Endodermal cell (in vitro differentiated cells): ENCODE data around the gene CTAGE9. TPM values are rescaled to one million over a fixed set of nuclear protein-coding genes. Genes with fewer than 3 reads are reported as not detected.

Experiments used
- DNase-seq: peaks from one replicate; pipeline ENCODE4 v3.0.0-alpha.2; 2017
- H3K27ac ChIP-seq: 2 replicates; pipeline ENCODE4 v1.5.1; 2013; ENCODE audit warnings: mild to moderate bottlenecking, low read depth, low read length, moderate library complexity
- H3K27me3 ChIP-seq: 2 replicates; pipeline ENCODE4 v1.6.1; 2013; ENCODE audit warnings: mild to moderate bottlenecking, low read length, moderate library complexity; ENCODE audit not compliant: insufficient read depth, control insufficient read depth, poor library complexity, severe bottlenecking
- H3K36me3 ChIP-seq: 2 replicates; pipeline ENCODE4 v1.7.0; 2013; ENCODE audit warnings: mild to moderate bottlenecking, low read length, moderate library complexity; ENCODE audit not compliant: control insufficient read depth, insufficient read depth
- H3K4me1 ChIP-seq: one replicate; pipeline ENCODE4 v1.7.0; 2013; ENCODE audit warnings: low read length; ENCODE audit not compliant: control insufficient read depth, insufficient read depth
- H3K4me3 ChIP-seq: 2 replicates; pipeline ENCODE4 v1.5.1; 2013; ENCODE audit warnings: mild to moderate bottlenecking, low read length, moderate library complexity
- H3K9ac ChIP-seq: 2 replicates; pipeline ENCODE4 v1.6.1; 2013; ENCODE audit warnings: mild to moderate bottlenecking, low read length, moderate library complexity; ENCODE audit not compliant: poor library complexity, severe bottlenecking; ENCODE audit errors: extremely low read depth
- H3K9me3 ChIP-seq: 2 replicates; pipeline ENCODE4 v1.6.1; 2013; ENCODE audit warnings: mild to moderate bottlenecking, low read length, moderate library complexity; ENCODE audit not compliant: control insufficient read depth
- H3K27ac Mint-ChIP-seq: 2 replicates; pipeline ENCODE4 v1.8.0; 2020; ENCODE audit warnings: mixed read lengths
- H3K27me3 Mint-ChIP-seq: 2 replicates; pipeline ENCODE4 v1.8.0; 2021; ENCODE audit warnings: mild to moderate bottlenecking, mixed read lengths; ENCODE audit not compliant: insufficient read depth
- H3K36me3 Mint-ChIP-seq: 2 replicates; pipeline ENCODE4 v1.8.0; 2020; ENCODE audit warnings: low read depth, mixed read lengths
- H3K4me1 Mint-ChIP-seq: 2 replicates; pipeline ENCODE4 v1.8.0; 2020; ENCODE audit warnings: mixed read lengths
- H3K4me3 Mint-ChIP-seq: 2 replicates; pipeline ENCODE4 v1.8.0; 2020; ENCODE audit warnings: mild to moderate bottlenecking, moderate library complexity, mixed read lengths
- H3K9me3 Mint-ChIP-seq: 2 replicates; pipeline ENCODE4 v1.8.0; 2020; ENCODE audit warnings: mild to moderate bottlenecking, mixed read lengths
- whole genome bisulfite sequencing, 2 experiments: methylation state at CpG; one replicate each; pipeline versions ENCODE4 v1.1.5 to v1.1.7; 2013; ENCODE audit warnings: missing lambda C conversion rate in 2 of 2, mixed read lengths in 1 of 2; ENCODE audit not compliant: insufficient coverage in 1 of 2, insufficient read length in 1 of 2; 5-methylcytosine and 5-hydroxymethylcytosine counted together
- total RNA-seq, 2 donors: library from RNA; stranded (reverse); fragmentation: NEBNext Ultra II Directional in 1 of 2; extraction: Animal tissue kit (Norgen Biotek cat#: 25700) in 1 of 2; gene quantifications; 2 replicates in 1 of 2; 3 replicates in 1 of 2; pipeline ENCODE4 v1.2.1, GENCODE V29; 2021
- TF ChIP-seq, protein P1 (sequence below): fragments of 200-600 bp; sonication (generic); conservative IDR thresholded peaks from 2 replicates; pipeline ENCODE4 v1.5.0; 2021; ENCODE audit warnings: antibody characterized with exemption, mild to moderate bottlenecking

CTAGE9 gene
- total RNA-seq, 2 donors from 2014 or later: not detected

GRCh38 chr6:131687022-131687421 lies 23.8 kb downstream of the CTAGE9 start:
- no peaks in the 10 kb centered on the region for H3K4me1 Mint-ChIP-seq
- WGBS, 2 experiments: 95% methylated on average over 3 of the region's 3 CpGs; no CpG with 5 or more reads in 1 of the 2 experiments
- H3K36me3 Mint-ChIP-seq: no peaks in the 10 kb centered on the region
- TF ChIP-seq, protein P1, sequence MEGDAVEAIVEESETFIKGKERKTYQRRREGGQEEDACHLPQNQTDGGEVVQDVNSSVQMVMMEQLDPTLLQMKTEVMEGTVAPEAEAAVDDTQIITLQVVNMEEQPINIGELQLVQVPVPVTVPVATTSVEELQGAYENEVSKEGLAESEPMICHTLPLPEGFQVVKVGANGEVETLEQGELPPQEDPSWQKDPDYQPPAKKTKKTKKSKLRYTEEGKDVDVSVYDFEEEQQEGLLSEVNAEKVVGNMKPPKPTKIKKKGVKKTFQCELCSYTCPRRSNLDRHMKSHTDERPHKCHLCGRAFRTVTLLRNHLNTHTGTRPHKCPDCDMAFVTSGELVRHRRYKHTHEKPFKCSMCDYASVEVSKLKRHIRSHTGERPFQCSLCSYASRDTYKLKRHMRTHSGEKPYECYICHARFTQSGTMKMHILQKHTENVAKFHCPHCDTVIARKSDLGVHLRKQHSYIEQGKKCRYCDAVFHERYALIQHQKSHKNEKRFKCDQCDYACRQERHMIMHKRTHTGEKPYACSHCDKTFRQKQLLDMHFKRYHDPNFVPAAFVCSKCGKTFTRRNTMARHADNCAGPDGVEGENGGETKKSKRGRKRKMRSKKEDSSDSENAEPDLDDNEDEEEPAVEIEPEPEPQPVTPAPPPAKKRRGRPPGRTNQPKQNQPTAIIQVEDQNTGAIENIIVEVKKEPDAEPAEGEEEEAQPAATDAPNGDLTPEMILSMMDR: no peak
- H3K27me3 ChIP-seq: no peaks in the 10 kb centered on the region
- H3K9me3 ChIP-seq: no peaks in the 10 kb centered on the region
- H3K4me3 ChIP-seq: no peak overlapping the region
- H3K9ac ChIP-seq: no peak overlapping the region
- H3K27ac ChIP-seq: no peak overlapping the region
- H3K27me3 Mint-ChIP-seq: peaks cover 2% of the 10 kb centered on the region
- H3K4me1 ChIP-seq: no peaks in the 10 kb centered on the region
- no peaks in the 10 kb centered on the region for H3K9me3 Mint-ChIP-seq
- no peaks in the 10 kb centered on the region for H3K36me3 ChIP-seq
- H3K27ac Mint-ChIP-seq: no peak overlapping the region
- DNase-seq: no peak
- no peak overlapping the region for H3K4me3 Mint-ChIP-seq

DNA sequence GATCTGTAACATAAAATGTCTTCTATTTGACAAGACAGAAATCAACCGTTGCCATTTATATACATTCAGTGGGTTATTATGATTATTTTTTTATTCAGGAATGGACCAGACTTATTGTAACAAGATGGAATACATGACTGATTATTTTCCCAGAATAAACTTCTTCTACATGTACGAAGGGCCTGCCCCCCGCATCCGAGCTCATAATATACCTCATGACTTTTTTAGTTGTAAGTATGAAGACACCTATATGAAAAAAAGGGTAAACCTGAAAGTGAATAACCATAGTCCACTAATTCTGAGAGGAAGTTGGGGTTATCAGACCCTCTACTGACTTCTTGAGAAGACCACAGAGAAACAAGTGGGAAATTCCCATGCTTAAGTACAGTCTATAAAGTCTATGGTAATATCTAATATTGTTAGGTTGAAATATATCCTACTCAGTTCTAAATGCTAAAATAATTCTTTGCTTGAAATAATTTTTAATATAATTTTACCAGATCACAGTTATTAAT lies 25.5 kb downstream of the CTAGE9 start:
- peaks cover 3% of the 10 kb centered on the region for H3K4me1 Mint-ChIP-seq
- H3K36me3 Mint-ChIP-seq: no peaks in the 10 kb centered on the region
- 91 to 100% methylated on average over 1 to 4 of the region's 4 CpGs for WGBS, 2 experiments
- DNase-seq: no peak
- no peak overlapping the region for H3K27ac Mint-ChIP-seq
- H3K36me3 ChIP-seq: no peaks in the 10 kb centered on the region
- H3K4me1 ChIP-seq: no peaks in the 10 kb centered on the region
- H3K27me3 Mint-ChIP-seq: peaks cover 2% of the 10 kb centered on the region
- H3K9me3 Mint-ChIP-seq: no peaks in the 10 kb centered on the region
- TF ChIP-seq, protein P1: no peak
- no peaks in the 10 kb centered on the region for H3K27me3 ChIP-seq
- no peaks in the 10 kb centered on the region for H3K9me3 ChIP-seq
- H3K27ac ChIP-seq: no peak overlapping the region
- H3K4me3 ChIP-seq: no peak overlapping the region
- H3K9ac ChIP-seq: no peak overlapping the region
- no peak overlapping the region for H3K4me3 Mint-ChIP-seq

DNA sequence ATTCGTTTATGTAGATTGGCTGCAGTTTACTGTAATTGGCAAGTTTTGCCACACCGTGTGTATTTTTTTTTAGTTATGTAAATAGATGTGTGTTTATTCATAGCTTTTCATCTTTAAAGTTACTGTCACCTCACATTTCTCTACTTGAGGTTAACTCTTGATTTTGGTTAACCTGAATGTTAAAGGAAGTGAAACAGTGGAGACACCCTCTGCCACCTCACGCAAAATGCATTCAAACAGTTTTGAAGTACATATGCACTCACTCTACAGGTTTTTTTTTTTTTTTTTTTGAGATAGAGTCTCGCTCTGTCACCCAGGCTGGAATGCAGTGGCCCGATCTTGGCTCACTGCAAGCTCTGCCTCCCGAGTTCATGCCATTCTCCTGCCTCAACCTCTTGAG lies 27.3 kb downstream of the CTAGE9 start:
- Histone ChIP-seq H3K9me3 (no peaks in the 10 kb centered on the region), H3K36me3 (no peaks in the 10 kb centered on the region), H3K9ac (no peak overlapping the region), H3K27ac (no peak overlapping the region), H3K4me1 (peaks cover 3% of the 10 kb centered on the region), H3K4me3 (no peak overlapping the region), H3K27me3 (no peaks in the 10 kb centered on the region)
- no peak overlapping the region for H3K27ac Mint-ChIP-seq
- DNase-seq: no peak
- H3K36me3 Mint-ChIP-seq: no peaks in the 10 kb centered on the region
- peaks cover 9% of the 10 kb centered on the region for H3K4me1 Mint-ChIP-seq
- 89 to 91% methylated on average over 3 to 5 of the region's 6 CpGs for WGBS, 2 experiments
- no peaks in the 10 kb centered on the region for H3K9me3 Mint-ChIP-seq
- no peaks in the 10 kb centered on the region for H3K27me3 Mint-ChIP-seq
- TF ChIP-seq, protein P1: no peak
- H3K4me3 Mint-ChIP-seq: no peak overlapping the region
